HG03354 (cell line): Measurements from ENCODE around the gene FAM83E.
A peak's percentile ranks its signal among the peaks of the same experiment; 100 is the strongest.
"Not testable (repeated sequence)": the region's sequence is repeated elsewhere in the genome, so short reads cannot be mapped to it uniquely, and the experiment has no call there.

Source experiments
- ATAC-seq: cut with Tn5 transposase; IDR thresholded peaks from one replicate; pipeline ENCODE4 v1.9.1; 2021; ENCODE audit warnings: mild to moderate bottlenecking; ENCODE audit not compliant: unreplicated experiment, poor library complexity, severe bottlenecking

FAM83E gene

DNA sequence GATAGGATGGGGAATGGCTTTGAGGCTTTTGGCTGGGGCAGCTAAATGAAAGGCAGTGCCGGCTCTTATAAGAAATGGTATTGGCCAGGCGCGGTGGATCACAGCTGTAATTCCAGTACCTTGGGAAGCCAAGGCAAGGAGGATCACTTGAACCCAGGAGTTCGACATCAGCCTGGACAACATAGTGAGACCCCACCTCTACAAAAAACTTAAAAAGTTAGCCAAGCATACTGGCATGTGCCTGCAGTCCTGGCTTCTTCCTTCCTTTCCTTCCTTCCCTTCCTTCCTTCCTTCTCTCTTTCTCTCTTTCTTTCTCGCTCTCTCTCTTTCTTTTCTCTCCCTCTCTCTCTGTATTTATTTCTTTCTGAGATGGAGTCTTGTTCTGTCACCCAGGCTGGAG lies 28.0 kb upstream of the FAM83E start:
- no peak for ATAC-seq

DNA sequence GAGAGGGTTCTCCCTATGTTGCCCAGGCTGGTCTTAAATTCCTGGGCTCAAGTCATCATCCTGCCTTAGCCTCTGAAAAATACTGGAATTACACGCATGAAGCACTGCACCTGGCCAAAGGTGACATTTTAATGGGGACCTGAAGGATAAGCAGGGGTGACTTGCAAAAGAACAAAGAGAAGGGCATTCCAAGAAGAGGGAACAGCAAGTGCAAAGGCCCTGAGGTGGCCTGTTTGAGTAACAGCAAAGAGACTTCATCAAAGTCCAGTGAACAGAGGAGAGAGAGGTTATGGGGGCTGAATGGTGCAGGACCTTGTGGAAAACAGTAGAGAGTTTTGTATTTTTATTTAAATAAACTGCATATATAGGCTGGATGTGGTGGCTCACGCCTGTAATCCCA lies 27.0 kb upstream of the FAM83E start:
- no peak for ATAC-seq

DNA sequence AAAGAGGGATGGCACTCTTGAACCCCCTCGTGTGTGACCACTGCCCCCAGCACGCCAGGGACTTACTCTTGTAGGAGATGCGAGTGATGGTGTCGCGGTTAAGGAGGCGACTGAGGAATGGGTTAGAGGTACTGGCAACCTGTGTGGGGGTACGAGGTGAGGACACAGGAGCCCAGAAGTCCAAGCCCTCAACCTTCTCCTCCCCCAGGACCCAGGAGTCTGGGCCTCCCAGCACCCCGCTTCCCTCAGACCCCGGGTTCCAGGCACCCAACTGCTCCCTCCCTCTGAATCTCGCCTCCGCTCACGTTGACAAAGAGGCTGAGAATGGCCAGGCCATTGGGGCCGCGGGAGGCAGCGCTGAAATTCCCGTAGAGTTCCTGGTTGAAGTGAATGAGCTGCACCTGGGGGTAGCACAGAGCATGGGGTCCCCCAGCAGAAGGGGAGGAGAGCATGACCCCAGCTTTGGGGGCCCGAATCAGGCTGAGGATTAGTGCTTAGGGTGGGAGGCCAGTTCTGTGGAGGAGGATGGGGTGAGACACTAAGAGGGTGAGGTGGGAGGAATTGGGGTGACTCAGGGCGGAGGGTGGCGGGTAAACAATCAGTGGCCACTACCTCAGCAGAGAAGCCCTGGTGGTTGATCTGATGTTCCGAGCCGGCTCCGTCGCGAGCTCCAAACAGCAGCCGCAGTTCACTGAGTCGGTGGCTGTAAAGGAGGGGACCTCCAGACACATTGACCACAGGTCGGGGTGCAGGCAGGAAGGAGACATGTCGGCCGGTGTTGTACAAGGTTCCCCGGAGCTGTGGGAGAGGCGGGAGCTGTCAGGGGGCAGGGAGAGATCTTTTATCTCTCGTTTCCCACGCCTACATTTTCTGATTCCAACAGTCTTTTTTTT lies 24.9 kb upstream of the FAM83E start:
- no peak for ATAC-seq

DNA sequence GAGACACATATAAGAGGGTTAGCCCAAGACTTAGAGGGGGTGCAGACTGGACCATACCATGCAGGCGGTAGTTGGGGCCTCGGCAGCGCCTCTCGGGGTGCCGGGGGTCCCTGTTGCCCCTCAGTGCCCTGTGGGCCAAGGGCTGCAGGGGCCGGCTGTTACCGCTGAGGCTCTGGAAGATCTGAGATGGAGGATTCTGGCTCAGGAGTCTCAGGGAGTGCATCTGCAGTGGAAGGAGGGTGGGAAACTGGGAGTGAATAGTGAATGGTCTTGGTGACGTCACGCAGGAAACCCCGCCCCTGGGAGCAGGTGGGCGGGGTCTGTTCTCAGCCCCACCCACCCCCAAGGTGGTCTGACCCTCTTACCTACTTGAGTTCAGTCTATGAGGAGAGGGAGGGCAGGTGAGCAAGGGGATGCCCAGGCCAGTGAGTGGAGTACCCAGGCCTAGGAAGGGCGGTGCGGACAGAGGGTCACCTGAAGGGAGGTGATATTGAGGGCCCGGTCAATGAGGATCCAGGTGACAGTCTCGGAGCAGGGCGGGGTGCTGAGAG lies 24.0 kb upstream of the FAM83E start:
- ATAC-seq = no peak

DNA sequence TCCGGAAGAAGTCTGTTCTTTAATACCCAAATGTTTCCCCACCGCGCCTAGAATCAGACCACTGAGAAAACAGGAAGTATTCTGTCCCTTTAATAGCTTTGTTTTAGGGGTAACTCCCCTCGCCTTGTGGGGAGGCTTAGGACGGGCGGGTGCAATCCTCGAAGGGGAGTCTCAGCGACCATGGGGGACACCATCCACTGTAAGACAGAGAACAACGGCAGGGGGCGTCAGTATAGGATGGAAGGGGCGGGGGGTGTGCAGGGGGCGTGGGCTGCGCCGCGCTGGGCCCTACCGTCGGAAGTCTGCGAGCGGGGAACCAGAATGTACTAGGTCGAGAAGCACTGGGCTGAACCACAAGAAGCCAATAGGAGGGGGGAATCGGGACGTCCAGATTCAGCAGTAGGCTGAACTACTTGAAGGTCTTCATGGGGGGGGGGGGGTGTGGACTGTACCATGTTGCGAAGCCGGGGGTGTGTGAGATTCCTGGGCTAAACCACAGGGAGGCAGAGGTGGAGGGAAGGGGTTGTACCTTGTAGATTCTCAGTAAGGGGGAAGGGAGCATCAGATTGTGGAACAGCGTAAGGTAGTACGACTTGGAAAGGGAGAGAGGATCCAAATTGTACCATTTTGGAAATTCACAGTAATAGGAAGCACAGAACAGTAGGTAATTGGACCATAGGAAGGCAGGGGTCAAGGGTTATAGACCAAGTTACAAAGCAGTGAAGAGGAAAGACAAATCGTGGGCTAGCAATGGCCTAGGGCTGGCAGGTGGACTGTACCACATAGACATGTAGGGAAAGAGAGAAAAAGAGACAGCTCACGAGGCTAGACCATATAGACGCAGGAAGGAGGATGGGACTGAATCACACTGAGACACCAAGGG lies 23.3 kb upstream of the FAM83E start:
- peak; percentile 21 for ATAC-seq

DNA sequence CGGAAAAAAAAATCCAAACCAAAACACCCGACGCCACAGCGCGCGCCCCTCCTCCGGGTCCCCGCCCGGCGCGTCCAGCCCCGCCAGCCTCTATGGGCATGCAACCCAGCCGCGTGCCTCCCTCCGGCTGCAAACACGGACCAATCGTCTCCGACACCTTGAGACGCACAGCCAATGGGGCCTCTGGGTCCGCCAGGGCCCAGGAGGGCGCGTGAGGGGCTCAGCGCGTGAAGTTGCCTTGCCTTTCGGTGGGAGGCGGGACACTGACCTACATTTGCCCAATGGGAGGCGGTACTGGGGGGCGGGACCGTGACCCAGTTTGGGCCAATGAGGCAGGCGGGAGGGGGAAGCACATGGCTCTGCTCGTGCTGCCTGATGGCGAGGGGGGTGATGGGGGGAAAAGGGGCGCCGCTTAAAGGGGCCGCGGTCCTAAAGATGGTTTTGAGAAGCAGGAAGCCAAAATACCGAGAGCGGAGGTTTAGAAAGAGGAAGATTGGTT lies 22.6 kb upstream of the FAM83E start:
- ATAC-seq = peak; percentile 72

DNA sequence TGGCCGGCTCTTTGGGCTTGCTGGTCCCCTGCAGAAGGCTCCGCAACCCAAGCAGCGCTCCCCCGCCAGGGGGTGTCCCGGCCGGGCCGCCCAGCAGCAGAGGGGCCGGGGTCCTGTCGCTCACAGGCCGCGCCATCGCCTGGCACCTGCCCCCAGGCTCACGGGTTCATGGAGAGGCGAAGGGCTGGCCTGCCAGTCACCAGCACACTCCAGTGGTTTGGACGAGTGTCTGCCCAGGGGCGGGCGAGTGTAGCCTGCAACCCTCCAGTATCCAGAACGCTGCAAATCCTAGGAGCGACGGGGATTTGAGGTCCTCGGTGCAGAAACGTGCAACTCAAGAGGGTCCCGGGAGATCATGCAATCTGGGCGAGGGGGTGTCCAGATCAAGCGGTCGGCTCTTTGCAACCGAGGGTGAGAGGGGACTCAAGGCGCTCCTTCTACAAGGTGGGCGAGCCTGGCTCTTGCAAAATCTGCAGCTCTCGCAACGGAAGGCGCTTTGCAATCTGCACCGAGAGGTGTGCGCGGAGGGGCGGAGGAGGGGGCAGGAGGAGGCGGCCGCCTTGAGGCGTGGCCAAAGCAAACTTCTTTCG lies 22.1 kb upstream of the FAM83E start, which contains the start of gene DBP:
DBP (minus strand) TSS at position 521 of the 590 bp plus-strand sequence; CDS start at position 136, 385 bp downstream.
- ATAC-seq = no peak

DNA sequence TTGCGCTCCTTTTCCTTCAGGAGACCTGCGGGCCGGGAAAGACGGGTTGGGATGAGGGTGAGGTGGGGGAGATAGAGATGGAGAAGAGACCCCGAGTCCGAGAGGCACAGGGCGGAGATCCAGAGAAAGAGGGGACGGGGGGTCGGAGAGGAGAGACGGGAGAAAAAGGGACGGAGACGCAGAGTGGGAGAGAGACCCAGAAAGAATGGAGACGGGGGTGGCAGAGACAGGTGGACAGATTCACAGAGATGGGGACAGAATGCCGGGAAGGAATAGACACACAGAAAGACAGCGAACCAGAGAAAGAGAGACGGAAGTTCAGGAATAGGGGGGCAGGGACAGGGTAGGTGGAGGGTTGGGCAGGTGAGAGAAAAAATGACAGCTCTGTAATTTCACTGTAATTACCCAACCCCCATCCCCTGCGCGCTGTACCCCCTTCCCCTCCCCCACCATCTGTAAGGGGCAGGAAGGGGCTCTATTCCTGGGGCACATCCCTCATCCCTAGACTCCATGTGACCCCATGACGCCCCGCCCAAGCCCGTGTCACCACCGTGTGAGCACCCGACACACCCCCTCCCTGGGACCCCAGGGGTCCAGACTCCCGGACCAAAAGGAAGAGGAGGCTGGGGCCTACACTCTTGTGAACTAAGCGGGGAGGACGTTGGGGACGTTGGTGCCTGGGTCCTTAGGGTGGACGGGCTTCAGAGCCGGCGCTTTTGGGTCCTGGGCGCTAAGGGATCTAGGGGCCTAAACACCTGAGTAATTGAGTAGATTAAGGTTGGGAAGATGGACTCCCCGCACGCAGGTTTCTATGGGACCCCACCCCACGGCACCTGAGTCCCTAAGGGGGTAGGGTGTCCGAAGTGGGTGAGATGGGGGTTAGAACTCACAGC lies 21.3 kb upstream of the FAM83E start:
- no peak for ATAC-seq

DNA sequence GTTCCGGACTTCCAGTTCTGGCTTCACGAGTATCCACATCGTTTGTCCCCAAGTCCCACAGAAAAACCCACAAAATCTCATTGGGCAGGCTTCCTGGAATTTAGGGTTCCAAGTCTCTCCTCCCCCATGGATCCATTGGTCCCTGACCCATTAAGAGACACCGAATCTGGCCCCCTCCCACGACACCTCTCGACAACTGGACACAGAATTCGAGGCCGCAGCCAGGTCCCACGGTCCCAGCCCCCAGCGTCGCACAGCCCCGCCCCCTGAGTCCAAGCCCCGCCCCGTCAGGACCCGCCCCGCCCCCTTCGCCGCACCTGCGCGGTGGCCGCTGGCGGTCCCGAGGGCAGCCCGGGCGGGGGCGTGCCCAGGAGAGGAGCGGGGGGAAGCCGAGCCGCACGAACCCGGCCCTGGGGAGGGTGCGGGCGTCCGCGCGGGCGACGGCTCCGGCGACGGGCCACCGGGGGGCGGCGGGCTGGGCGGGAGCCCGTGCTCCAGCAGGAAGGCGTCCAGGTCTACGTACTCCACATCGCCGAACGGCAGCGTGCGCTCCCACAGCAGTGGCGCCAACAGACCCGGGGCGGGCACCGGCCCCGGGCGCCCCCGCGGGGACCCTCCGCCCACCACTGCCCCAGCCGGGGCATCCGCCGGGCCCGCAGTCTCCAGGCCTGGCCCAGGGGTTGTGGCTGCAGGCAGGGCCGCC lies 20.5 kb upstream of the FAM83E start:
- no peak for ATAC-seq

DNA sequence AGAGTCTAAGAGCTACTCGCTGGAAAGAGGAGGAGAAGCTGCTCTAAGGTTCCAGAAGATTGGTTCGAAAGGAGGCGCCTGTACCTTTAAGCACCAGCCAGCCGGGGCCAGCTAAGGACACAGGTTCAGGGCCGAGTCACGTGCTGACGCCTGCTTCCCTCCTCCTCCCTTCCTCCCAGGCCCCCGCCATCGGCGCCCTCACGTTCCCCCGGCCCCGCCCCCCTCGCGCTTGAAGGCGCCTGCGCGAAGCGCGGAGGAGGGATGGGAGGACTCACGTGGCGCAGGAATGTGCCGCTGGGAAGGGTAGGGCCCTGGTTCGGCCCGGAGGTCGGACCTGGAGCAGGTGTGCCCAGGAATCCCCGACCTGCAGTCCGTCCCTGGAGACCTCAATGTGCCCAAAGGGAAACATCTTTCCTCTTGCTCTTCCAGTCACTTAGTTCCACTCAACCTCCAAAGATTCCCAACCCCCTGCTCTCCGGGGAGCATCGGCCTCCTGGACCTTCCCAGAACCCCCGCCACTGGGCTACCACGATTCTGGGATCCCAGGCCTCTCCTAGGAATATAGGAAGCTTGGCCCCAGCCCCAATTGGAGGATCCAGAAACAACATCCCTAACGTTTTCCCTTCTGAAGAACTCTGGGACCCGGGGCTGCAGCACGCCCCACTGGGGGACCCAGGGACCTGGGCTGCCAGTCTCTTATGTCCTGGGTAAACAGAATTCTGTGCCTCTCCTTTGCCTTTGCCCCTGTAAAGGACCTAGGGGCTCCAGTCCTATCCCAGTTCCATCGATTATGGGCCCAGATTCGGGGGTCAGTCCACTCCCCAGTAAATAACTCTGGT lies 19.8 kb upstream of the FAM83E start:
- peak; percentile 30 for ATAC-seq

DNA sequence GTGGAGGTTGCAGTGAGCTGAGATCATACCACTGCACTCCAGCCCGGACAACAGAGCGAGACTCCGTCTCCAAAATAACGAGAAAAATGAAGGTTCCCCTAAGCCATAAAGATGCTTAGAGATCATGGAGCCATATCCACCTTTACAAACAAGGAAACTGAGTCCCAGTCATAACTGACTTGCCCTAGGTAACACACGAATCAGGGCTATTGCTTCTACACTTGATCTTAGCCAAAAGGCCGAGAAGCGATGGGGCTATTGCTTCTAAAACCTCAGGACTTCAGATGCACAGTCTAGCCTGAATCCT lies 19.1 kb upstream of the FAM83E start:
- no peak for ATAC-seq

DNA sequence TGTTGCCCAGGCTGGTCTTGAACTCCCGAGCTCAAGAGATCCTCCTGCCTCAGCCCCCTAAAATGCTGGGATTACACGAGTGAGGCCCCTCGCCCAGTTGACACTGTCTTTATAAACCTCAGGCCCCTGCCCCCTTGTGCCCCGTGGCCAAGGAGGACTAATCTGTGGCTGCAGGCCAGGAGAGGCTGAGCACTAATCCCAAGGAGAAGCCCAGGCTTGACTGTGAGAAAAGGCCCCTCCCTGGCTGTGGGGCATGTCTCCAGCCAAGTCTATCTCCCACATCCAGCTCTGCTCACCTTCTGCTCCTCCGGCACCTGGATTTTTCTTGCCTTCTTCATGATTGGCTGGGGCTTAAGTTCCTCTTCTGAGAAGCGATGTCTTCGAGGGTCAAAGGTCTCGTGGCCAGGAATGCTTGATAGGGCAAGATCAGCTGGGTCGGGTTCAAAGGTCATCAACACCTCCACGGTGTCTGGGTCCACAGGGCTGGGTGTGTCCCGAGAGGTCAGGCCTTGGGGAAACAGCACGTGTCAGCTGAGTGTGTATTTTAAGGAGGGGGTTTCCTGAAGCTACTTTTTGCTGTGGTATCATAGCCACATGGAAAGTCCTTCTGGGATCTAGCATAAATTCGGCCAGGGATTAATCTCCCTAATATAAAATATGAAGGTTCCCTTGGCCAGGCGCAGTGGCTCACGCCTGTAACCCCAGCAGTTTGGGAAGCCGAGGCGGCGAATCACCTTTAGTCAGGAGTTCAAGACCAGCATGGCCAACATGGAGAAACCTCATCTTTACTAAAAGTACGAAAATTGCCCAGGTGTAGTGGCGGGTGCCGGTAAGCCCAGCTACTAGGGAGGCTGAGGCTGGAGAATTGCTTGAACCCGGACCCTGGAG lies 18.5 kb upstream of the FAM83E start:
- no peak for ATAC-seq

DNA sequence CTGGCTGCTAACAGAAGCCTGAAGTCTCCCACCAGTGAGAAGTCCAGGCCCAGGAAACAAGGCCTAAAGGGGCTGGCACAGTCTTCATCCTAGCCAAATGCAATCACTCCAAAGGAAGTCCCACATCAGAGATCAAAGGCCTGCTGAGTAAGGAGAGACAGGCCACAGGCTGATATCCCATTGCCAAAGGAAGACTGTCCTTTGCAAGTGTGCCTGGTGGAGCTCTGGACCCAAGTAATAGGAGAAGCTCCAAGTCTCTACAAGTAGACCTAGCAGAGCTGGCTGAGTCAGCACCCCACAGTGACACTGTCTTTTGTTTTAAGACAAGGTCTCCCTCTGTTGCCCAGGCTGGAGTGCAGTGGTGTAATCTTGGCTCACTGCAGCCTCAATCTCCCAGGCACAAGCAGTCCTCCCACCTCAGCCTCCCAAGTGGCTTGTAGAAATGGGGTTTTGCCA lies 17.8 kb upstream of the FAM83E start:
- ATAC-seq = no peak

DNA sequence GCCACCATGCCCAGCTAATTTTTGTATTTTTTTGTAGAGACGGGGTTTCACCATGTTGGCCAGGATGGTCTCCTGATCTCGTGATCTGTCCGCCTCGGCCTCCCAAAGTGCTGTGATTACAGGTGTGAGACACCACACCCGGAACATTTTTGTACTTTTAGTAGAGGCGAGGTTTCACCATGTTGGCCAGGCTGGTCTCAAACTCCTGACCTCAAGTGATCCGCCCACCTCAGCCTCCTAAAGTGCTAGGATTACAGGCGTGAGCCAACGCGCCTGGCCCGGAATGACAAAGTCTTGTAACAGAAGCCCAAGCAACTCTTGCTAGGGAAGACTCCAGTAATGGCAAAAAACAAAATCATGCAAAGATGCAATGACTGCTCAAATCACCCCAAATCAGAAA lies 17.4 kb upstream of the FAM83E start:
- not testable (repeated sequence) for ATAC-seq

DNA sequence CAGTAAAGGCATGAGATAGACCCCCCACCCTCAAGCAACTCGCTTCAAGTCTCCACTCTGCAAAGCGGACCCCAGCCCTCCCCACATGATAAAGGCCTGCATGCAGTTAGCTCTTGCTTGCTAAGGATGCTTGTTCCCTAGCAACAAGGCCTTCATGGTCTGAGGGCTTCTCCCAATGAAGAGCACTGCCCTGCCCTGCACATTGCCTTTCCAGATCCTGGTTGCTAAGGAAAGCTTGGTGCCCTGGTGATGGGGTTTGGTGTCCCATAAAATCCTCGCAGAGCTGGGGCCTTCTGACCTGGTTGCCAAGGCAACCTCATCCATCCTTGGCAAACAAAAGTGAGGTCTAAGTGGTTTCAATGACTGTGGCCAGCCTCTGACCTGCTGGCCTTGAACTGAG lies 16.3 kb upstream of the FAM83E start:
- no peak for ATAC-seq

DNA sequence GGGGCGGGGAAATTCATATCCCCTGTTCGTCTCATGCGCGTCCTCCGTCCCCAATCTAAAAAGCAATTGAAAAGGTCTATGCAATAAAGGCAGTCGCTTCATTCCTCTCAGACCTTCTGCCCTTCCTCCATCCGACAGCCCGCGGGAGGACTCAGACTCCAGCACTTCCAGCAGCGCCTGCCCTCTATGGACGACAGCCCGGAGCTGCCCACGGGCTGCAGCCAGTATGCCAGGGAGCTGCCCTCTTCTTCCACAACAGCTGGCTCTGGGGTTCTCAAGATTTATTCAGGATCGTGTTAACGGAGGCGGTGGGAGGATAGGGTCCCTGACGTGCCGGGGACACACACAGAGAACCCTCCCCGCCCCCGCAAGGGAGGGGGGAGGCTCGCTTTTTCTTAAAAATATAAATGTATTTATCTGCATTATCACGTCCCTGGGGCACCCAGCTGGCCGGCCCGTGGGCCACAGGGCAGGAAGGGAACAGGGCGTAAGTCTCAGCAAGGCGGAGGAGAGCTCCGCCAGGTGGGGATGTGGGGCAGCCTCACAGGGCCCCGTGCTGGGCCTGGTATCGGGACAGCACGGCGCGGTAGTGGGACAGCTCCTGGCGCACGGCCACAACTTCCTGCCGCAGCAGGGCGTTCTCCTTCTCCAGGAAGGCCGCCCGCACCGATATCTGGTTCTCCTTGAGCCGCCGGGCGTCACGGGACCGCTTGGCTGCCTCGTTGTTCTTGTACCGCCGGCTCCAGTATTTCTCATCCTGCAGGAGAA lies 15.6 kb upstream of the FAM83E start:
- ATAC-seq = no peak
